ENCODE measurements around the gene IMMP2L.

DNA sequence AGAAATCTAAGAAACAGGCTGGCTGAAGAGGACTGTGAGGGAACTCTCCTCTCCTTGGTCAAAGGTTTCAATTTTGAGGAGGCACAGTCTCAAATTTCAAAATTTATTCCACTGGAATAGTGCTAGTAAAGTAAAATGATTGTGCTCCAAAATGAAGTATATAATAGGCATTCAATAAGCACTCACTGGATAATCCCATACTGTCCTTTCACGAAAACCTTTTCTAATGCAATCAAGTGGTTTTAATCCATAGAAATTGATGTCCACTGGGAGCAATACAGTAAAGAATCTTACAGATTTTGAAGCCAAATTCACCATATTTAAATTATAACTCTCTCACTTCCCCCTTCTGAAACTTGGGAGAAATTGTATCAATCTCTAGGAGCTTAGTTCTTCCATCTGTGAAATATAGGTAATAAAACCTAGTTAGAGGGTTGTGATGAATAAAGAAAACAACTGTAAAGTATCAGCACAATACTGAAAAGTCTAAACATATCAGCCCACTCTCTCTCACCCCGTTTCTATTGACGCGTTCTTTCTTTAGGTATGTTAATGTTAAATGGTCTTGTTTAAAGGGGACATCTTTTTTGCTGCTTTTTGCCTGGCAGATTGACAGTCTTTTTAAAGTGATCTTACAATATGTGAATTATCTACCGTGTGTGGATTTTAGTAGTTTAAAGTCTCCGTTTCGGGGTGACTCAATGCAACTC, 512.2 kb downstream of the IMMP2L start:
- TF ChIP-seq, protein P1, sequence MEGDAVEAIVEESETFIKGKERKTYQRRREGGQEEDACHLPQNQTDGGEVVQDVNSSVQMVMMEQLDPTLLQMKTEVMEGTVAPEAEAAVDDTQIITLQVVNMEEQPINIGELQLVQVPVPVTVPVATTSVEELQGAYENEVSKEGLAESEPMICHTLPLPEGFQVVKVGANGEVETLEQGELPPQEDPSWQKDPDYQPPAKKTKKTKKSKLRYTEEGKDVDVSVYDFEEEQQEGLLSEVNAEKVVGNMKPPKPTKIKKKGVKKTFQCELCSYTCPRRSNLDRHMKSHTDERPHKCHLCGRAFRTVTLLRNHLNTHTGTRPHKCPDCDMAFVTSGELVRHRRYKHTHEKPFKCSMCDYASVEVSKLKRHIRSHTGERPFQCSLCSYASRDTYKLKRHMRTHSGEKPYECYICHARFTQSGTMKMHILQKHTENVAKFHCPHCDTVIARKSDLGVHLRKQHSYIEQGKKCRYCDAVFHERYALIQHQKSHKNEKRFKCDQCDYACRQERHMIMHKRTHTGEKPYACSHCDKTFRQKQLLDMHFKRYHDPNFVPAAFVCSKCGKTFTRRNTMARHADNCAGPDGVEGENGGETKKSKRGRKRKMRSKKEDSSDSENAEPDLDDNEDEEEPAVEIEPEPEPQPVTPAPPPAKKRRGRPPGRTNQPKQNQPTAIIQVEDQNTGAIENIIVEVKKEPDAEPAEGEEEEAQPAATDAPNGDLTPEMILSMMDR (IDR thresholded peaks at IDR 0.05): no peak
- no peak for TF ChIP-seq POLR2A (IDR thresholded peaks at IDR 0.05)

Measured in thyroid gland (tissue), 4 donors.